ENCODE results near the gene EXOC3L4.
A peak's percentile ranks its signal among the peaks of the same experiment; 100 is the strongest.

EXOC3L4 gene

GRCh38 chr14:103139132-103140025 is 44.9 kb downstream of the EXOC3L4 start:
- Histone ChIP-seq H3K9ac (no peak overlapping the region), H3K4me3 (ENCODE audit: low read depth, low read length) (no peak overlapping the region), H3K9me3 (ENCODE audit: control insufficient read depth, low read length) (no peaks in the 10 kb centered on the region), H3K27me3 (ENCODE audit: control insufficient read depth, insufficient read depth, low read length) (no peaks in the 10 kb centered on the region), H2AFZ (peak overlapping the region; percentile 19), H3K4me1 (peaks cover 40% of the 10 kb centered on the region), H3K79me2 (no peaks in the 10 kb centered on the region), H3K27ac (no peak overlapping the region), H3K36me3 (ENCODE audit: control insufficient read depth, insufficient read depth, low read length) (no peaks in the 10 kb centered on the region), H3K4me2 (ENCODE audit: low read length) (no peak overlapping the region)
- TF ChIP-seq CTCF (IDR thresholded peaks at IDR 0.05) = no peak

- Histone ChIP-seq H3K27ac (no peak overlapping the region), H3K79me2 (no peaks in the 10 kb centered on the region), H3K4me3 (ENCODE audit: low read depth, low read length) (peak overlapping the region; percentile 29), H3K4me2 (ENCODE audit: low read length) (peak overlapping the region; percentile 32), H3K9me3 (ENCODE audit: control insufficient read depth, low read length) (no peaks in the 10 kb centered on the region), H3K36me3 (ENCODE audit: control insufficient read depth, insufficient read depth, low read length) (no peaks in the 10 kb centered on the region), H2AFZ (no peak overlapping the region), H3K27me3 (ENCODE audit: control insufficient read depth, insufficient read depth, low read length) (no peaks in the 10 kb centered on the region), H3K9ac (no peak overlapping the region), H3K4me1 (peaks cover 33% of the 10 kb centered on the region)
- TF ChIP-seq CTCF (IDR thresholded peaks at IDR 0.05) = no peak
These were observed 46.0 kb downstream of the EXOC3L4 start for GRCh38 chr14:103140316-103141109.

- Histone ChIP-seq H3K9me3 (ENCODE audit: control insufficient read depth, low read length) (no peaks in the 10 kb centered on the region), H3K9ac (no peak overlapping the region), H2AFZ (peak overlapping the region; percentile 68), H3K27me3 (ENCODE audit: control insufficient read depth, insufficient read depth, low read length) (no peaks in the 10 kb centered on the region), H3K4me2 (ENCODE audit: low read length) (peak overlapping the region; percentile 32), H3K79me2 (no peaks in the 10 kb centered on the region), H3K4me1 (peaks cover 32% of the 10 kb centered on the region), H3K36me3 (ENCODE audit: control insufficient read depth, insufficient read depth, low read length) (no peaks in the 10 kb centered on the region), H3K27ac (peak overlapping the region; percentile 40), H3K4me3 (ENCODE audit: low read depth, low read length) (peak overlapping the region; percentile 29)
- peak; percentile 76 for TF ChIP-seq CTCF (IDR thresholded peaks at IDR 0.05)
These were observed 46.7 kb downstream of the EXOC3L4 start for GRCh38 chr14:103141117-103141796.

GRCh38 chr14:103142026-103142425 is 47.5 kb downstream of the EXOC3L4 start:
- Histone ChIP-seq H3K79me2 (no peaks in the 10 kb centered on the region), H3K36me3 (ENCODE audit: control insufficient read depth, insufficient read depth, low read length) (no peaks in the 10 kb centered on the region), H3K4me3 (ENCODE audit: low read depth, low read length) (no peak overlapping the region), H3K27me3 (ENCODE audit: control insufficient read depth, insufficient read depth, low read length) (no peaks in the 10 kb centered on the region), H3K9ac (no peak overlapping the region), H3K27ac (peak overlapping the region; percentile 40), H2AFZ (peak overlapping the region; percentile 68), H3K9me3 (ENCODE audit: control insufficient read depth, low read length) (no peaks in the 10 kb centered on the region), H3K4me2 (ENCODE audit: low read length) (no peak overlapping the region), H3K4me1 (peaks cover 32% of the 10 kb centered on the region)
- peak; percentile 44 for TF ChIP-seq CTCF (IDR thresholded peaks at IDR 0.05)
